RKO (cell line): ENCODE measurements around the gene NPLOC4.
A peak's percentile ranks its signal among the peaks of the same experiment; 100 is the strongest.
"Not testable (repeated sequence)": the region's sequence is repeated elsewhere in the genome, so short reads cannot be mapped to it uniquely, and the experiment has no call there.

Experiments
- DNase-seq: peaks from one replicate; pipeline ENCODE4 v3.0.0-alpha.2; 2016; ENCODE audit warnings: low spot score

NPLOC4 gene

DNA sequence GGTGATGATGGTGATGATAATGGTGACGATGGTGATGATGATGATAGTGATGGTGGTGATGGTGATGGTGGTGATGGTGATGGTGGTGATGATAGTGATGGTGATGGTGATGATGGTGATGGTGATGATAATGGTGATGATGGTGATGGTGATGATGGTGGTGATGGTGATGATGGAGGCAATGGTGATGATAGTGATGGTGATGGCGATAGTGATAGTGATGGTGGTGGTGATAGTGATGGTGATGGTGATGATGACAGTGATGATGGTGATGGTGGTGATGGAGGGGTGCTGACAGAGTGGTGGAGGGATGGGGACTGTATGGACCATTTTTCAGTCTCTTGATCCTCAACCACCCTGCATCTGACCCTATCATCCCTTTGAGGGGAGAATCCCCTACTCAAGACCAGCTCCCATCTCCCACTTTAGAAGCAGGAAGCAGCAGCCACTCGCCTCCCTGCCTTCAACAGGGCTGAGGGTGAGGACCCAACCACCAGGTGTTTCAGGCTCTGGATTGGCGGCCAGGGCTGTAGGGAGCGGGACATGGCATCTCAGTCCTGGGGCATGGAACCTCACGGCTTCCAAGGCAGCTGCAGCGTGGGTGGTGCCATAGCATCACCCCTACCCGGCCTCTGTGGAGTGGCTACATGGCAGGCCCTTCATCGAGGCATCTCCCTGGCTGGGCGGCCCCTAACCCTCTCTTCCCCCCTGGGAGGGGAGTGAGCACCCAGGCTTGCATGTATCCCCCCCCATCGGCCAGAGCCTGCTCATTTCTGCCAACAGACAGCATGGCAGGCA lies 104.2 kb downstream of the NPLOC4 start:
- DNase-seq: no peak

DNA sequence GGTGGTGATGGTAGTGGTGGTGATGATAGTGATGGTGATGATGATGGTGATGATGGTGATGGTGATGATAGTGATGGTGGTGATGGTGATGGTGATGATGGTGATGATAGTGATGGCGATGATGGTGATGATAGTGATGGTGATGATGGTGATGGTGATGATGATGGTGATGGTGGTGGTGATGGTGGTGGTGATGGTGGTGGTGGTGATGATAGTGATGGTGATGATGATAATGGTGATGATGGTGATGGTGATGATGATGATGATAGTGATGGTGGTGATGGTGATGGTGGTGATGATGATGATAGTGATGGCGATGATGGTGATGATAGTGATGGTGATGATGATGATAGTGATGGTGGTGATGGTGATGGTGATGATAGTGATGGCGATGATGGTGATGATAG lies 104.9 kb downstream of the NPLOC4 start:
- not testable (repeated sequence) for DNase-seq

DNA sequence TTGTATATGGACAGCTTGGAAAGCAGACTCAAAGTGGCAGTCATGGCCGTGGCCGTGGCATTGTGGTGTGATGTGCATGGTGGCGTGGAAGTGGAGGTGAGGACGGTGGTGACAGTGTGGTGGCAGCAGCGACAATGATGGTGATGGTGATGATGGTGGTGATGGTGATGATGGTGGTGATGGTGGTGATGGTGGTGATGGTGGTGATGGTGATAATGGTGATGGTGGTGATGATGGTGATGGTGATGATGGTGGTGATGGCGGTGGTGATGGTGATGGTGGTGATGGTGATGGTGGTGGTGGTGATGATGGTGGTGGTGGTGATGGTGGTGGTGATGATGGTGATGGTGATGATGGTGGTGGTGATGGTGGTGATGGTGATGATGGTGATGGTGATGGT lies 105.9 kb downstream of the NPLOC4 start:
- not testable (repeated sequence) for DNase-seq

DNA sequence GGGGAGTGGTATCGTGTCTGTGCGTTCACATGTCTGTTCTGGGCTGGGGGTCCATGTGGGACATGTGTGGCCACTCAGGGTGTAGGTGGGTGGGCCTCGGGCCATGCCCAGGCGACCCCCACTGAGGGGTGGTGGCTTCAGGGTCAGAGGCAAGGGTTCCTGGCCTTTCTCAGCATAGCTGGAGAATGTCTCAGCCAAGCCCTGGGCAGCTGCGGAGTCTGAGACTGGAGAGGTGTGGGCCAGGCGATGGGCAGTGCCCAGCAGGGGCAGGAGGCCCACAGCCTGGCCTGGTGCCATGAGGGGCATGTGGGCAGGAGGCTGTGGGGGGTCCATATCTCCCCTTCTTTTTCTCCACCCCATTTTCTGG lies 107.5 kb downstream of the NPLOC4 start:
- no peak for DNase-seq

DNA sequence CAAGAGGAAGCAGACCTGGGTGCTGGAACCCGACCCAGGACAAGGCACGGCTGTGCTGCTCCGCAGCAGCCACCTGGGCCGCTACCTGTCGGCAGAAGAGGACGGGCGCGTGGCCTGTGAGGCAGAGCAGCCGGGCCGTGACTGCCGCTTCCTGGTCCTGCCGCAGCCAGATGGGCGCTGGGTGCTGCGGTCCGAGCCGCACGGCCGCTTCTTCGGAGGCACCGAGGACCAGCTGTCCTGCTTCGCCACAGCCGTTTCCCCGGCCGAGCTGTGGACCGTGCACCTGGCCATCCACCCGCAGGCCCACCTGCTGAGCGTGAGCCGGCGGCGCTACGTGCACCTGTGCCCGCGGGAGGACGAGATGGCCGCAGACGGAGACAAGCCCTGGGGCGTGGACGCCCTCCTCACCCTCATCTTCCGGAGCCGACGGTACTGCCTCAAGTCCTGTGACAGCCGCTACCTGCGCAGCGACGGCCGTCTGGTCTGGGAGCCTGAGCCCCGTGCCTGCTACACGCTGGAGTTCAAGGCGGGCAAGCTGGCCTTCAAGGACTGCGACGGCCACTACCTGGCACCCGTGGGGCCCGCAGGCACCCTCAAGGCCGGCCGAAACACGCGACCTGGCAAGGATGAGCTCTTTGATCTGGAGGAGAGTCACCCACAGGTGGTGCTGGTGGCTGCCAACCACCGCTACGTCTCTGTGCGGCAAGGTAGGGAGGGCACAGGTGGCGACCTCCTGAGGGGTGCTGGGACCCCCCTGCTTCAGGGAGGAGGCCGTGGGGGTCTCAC lies 108.1 kb downstream of the NPLOC4 start:
- no peak for DNase-seq

DNA sequence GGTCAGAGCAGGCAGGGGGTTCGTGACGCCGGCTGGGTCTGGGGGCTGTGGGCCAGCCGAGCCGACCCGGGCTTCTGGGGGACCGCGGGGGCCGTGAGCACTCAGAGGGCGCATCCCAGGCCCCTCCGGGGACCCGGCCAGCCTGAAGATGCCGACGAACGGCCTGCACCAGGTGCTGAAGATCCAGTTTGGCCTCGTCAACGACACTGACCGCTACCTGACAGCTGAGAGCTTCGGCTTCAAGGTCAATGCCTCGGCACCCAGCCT lies 108.6 kb downstream of the NPLOC4 start:
- no peak for DNase-seq

DNA sequence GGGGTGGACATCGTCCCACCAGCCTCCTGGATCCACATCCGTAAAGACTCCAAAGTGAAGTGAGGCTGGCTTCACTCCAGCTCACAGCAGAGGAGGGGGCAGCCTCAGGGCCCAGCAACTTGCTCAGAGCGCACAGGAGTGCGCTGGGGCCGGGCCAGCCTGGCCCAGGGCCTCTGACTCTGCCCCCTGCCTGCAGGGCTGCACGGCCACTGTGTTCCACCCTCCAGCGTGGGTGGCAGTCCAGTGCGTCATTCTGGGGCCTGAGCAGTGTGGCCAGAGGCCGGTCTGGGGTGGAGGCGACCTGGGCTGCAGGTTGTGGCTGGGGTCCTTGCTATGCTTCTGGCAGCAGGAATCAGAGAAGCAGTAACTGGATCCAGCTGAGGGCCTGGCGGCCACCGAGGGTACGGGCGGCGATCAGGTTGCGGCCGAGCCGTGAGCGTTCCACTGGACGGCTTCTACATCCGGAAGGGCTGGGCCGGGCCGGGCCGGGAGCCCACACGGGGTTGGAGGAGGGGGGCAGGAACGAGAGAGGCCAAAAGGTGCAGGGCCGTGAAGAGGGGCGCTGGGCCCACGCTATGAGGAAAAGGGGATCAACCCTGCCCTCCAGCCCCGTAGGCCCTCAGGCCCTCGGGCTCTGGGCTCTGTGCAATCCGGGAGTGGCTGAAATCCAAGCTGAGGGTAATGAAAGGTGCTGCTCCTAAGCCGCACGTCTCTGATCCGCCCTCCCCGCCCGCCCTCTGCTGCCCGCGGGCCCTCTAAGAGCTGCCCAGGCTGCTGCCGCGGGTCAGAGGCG lies 109.1 kb downstream of the NPLOC4 start, which contains the start of gene FSCN2:
TSS of gene FSCN2 (plus strand) at position 787 of the 793 bp plus-strand sequence. CDS start 155 bp downstream, outside the sequence.
- DNase-seq: no peak

DNA sequence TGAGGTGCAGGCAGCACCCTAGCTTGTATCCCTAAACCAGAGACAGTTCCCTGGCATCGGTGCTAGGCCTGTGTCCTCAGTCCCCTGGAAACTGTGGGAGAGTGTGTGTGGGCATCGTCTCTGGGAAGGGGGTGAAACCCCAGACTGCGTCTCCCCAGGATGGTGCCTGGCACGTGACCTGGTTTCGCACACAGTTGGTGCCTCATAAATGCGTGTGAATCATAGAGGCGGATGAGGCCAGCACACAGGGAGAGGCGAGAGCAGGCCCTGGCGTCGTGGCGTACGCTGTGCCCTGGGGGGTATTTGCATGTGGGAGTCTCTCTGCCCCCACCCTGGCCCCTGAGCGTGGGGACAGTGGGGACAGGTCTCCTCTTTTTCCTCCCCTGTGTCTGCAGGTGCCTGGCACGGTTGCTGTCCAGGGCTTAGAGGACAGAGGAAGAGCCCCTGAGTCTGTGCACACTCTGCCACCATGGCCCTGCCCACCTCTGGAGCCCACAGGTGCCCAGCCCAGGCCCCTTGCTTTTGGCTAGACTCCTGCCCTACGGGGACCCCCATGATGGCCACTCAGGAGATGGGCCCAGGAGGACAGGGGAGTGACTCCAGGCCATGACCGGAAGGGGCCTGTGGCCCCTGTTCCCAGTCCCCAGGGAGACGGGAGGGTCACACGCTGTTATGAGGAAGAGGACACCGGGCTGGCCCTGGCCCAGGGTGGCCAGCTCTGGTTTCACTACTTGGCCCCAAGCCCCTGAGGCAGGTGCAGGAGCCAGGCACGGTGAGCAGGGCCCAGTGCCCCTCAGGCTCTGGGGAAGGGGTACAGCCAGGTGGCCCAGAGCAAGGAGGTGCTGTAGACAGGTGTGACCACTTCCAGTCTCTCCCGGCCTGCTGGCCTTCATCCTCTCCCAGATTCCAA lies 110.0 kb downstream of the NPLOC4 start:
- no peak for DNase-seq

DNA sequence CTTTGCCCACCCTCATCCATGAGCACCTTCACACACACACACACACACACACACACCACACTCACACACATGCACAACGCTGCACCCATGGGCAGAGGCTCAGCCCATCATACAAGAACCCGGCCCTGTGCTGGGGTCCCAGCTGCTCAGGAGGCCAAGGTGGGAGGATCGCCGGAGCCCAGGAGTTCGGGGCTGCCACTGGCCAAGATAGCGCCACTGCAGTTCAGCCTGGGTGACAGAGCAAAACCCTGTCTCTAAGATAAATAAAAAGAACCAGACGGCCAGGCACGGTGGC lies 112.1 kb downstream of the NPLOC4 start:
- no peak for DNase-seq

DNA sequence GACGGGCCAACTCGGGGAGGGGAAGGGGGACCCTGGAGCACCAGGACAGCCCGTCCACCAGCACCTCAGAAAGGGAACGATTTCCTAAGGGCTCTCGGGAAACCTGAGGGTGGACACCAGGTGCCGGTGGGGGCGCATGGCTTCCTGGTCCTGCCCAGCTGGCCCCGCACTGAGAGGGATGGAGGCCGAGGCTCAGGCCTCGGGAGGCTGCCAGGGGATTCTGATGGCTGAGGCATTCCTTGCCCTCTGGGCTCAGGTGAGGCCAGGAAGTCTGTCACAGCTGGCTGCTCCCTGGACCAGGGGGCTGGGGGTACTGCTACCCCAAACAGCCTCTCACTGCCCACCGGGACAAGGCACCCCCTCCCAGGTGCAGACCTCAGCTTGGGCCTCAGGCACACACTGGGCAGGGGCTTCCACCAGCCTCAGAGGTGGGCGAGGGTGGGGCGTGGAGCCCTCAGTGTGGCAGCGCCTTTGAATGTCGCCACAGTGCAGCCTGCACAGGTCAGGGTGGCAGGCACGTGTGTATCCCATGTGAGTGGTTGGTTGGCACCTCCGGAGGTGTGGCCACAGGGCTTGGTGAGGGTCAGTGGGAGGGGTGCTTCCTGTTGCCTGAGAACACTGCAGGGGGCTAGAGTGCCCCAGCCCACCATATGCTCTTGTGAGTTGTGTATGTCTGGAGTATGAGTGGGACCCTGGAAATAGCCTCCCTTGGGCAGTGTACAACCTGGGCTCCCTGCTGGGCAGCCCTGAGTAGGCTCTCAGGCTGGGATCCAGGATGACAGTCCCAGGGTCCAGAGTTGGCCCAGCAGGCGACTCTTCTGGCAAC lies 112.7 kb downstream of the NPLOC4 start:
- no peak for DNase-seq

DNA sequence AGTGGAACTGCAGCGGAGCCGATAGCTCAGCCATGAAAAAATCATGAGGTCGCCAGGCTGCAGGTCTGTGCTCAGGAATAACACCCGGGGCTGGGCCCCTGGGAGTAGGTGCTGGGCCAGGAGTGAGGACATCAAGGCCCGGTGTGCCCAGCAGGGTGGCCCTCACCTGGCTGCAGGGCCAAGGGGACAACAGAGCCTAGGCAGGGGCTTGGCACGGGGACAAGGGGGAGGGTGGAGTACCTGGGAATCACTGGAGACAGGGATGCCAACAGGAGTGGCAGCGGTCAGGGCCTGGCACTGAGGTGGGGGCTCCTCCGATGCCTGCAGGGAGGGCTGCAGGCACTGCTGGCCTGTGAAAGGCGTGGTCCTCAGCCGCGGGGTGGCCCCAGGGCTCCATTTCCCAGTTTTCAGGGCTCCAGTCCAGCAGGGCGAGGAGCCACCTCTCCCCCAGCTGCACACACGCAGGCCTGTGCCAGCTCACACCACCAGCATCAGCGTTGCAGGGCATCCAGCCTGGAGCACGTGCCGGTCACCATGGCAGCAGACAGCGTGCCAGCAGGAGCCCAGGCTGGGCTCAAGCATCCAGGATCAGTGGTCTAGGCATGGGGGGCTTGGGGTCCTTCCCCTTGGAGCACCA lies 113.4 kb downstream of the NPLOC4 start:
- DNase-seq: no peak

DNA sequence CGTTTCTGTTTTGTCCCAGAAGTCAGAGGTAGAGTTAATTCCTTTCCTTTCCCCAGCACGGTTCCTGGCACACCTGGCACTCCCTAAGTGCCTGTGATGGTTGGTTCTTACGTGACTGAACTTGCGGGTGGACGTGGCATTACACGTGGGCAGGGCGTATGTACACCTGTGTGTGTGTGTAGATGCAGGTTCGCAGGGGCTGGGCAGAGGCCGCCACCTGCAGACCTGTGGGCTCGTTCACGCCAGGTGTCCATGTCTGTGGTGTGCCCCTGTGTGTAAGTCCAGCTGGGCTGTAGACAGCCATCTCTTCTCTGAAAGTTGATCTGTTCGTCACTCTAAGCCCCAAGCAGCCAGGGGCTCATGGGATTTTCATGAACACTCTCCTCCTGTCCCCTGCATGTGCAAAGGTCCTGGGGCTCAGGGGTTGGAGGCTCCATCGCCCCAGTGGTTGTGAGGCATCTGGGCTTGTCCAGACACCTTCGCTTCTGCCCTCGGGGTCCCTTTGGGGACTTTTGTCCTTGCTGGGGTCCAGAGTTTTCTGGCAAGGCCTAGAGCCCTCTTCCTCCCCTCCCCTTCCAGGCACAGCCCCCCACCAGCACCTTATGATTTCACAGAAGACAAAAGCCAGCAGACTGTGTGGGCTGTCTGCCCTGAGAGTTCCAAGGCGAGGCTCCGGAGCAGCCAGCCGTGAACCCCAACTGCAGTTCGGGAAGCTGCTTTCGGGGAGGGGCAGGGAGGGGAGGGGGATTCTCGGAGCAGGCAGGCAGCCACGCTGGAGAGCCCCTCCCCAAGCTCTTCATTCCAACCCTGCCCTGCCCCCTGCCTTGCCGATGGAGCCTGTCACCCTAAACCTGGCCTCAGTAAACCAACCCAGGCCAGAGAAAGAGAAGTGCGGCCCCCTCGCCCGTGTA lies 114.2 kb downstream of the NPLOC4 start:
- no peak for DNase-seq

DNA sequence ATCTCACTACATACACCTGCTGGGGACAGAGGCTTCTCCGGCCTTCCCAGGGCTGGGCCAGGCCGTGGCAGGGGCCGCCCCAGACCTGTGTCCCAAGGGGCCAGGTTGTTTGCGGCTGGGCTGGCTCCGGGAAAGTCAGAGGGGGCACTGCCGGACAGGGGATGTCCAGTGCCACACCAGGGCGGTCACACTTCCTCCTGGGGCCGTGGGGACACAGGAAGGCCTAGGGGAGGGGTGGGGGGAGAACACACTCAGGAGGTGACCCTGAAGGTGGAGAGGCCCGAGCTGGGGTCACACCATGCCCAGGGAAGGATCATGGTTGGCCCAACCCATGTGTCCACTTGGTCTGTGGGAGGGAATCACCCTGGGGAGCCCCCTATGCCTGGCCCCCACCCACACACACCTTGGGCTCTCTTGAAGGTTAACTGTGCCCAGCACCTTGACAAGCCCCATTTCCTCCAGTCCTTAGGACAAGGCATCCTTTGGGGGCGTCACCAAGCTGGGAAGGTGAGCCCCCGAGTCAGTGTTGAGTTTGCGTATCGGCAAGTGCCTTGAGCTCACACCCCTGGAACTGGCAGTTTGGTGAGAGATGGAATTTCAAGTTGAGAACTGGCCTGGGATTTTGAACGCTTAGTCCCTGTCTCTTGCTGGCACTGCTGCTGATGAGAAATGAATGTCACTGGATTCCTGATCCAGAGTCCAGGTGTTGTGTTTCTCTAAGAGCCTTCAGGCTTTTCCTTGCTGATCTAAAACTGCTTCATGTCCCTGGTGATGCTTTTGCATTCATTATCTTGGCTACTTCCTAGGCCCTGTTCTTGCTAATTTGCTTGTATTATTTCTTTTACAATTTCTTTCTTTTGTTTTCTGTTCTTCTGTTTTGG lies 116.7 kb downstream of the NPLOC4 start:
- no peak for DNase-seq

DNA sequence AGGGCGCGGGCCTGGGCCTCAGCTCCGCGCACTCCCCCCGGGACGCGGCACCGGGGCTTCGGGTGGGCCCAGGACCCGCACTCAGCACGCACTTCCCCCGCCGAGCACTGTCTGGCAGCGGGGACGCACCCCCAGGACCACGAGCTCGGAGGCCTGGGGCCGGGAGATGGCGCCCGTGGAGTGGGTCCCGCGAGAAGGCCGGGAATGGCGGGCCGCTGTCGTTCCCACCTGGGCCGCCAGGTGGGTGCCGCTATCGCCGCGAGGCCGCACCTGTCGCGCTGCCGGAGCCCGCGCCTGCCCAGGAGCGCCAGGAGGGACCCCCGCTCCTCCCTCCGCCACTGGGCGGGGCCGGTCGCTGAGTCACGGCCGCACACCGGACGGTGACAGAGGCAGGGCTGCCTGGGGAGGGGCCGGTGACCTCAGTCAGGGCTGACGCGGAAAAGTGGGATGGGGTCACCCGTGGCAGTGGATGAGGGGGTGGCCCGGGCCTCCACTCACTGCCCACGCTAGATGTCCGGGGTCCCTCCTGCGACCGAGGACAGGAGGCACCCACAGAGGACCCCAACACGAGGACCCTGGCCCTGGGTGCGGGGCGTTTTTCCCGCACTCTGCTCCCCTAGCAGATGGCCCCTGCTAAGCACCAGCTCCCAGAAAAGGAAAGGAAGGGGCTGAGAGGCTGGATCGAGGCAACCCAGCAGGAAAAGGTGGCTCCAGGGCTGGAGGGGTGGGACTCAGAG lies 117.5 kb downstream of the NPLOC4 start:
- peak; percentile 45 for DNase-seq

DNA sequence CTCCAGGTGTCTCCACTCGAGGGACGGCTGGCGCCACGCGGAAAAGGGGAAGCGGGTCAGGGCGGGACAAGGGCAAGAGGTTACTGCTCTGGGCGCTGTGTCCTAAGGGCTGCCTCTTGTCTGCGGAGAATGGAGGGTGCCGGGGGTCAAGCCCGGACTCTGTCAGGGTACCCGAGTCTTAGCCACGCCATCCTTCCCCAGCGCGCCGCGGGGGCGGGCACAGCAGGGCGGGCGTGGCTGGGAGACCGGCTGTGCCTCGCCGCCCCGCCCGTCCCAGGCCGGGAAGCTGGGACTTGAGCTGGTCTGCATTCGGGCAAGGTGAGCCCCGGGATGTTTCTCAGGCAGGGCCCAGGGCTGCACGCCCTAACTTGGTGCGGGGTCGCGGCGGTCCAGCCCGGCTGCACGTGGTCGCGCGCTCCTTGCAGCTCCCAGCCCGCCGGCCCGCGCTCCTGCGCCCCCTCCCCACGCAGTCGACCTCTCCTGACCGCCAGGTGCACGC lies 118.1 kb downstream of the NPLOC4 start:
- DNase-seq: peak; percentile 66

DNA sequence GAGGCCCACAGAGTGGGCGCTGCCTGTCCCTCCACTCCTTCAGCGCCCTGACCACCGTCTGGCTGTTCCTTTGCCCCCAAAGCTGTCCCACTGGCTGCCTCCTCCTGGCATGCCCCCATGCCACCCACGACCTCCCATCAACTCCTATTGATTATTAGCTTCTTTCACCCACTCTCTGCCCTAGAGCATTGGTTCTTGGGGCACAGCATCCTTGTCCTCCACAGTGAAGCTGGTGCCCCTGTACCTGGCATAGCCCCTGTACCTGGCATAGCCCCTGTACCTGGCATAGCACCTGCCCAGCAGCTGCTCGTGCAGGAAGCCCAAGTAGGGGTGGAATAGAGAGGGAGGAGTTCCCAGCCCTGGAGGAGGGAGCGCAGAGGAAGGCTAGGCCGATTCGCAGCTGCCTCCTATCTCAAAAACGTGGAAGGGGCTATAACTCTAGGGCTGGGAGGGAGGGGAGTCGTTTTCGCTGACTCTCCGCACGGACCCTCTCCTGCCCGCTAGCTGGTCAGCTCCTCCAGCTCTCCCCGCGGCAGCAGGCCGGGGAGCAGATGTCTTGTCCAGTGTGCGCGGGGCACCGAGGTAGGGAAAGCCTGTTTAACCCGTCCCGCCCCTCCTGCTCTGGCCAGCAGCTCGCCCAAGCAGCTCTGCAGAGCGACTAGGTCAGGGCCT lies 118.7 kb downstream of the NPLOC4 start:
- no peak for DNase-seq
